Fibroblast of skin of back (primary cell): ENCODE results near the gene TRAK1.

Experiments
- DNase-seq: peaks from one replicate; pipeline ENCODE4 v3.0.0-alpha.2; 2013

TRAK1 gene

DNA sequence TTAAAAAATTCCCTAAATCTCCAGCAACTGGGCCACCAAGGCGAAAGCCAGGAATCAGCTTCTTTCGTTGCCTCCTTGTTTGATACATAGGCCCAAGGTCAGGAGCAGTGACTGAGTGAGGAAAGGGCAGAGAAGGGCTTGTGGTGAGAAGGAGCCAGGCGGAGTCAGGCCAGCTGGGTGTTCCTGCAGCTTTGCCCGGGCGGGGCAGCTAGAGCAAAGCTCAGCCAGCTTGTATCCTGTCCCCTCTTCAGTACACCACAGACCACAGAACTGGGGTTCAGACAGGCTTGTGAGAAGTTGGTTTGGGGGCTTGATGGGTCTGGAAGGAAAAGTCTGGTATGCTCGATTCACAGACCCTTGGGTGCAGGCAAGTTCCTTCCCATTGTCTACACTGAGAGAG lies 122.3 kb downstream of the TRAK1 start:
- DNase-seq = no peak

- no peak for DNase-seq
Observed at GRCh38 chr3:42214064-42214463, 122.9 kb downstream of the TRAK1 start.

- peak; percentile 76 for DNase-seq
Observed at GRCh38 chr3:42214565-42215283, 123.6 kb downstream of the TRAK1 start.

DNA sequence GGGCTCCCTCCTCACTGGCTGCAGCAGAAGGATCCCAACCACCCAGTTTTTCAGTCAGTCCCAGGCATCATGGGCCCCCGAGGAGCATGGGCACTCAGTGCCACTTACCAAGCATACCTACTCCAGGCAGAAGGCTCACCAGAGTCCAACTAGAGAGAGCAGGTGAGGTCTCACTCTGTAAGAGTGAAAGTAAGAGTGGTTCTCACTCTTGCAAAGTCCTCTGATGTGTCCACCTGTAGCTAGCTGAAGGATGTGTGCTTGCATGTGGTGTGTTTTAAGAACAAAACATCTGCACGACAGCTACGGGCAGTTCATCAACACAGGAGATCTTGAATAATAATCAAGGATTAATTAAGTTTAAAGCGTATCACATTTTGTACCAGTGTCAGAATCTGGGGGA lies 125.1 kb downstream of the TRAK1 start:
- no peak for DNase-seq

DNA sequence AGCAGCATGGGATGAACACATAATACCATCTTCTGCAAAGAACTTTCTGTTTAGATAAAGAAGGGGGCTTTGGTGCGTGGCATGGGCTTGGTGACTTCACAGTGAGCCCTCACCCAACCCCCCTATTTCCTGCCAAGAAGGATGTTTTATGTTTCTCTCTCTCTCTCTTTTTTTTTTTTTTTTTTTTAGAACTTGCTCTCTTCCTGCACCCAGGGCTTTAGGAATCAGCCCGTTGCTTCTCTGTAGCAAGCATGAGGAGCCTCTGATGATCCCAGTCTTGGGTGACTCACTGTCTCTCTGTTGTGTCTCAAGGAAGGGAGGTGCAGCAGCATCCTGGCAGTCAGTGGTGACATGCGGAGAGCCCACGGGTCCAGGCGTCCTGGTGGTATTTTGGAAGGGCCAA lies 125.8 kb downstream of the TRAK1 start:
- peak; percentile 86 for DNase-seq

DNA sequence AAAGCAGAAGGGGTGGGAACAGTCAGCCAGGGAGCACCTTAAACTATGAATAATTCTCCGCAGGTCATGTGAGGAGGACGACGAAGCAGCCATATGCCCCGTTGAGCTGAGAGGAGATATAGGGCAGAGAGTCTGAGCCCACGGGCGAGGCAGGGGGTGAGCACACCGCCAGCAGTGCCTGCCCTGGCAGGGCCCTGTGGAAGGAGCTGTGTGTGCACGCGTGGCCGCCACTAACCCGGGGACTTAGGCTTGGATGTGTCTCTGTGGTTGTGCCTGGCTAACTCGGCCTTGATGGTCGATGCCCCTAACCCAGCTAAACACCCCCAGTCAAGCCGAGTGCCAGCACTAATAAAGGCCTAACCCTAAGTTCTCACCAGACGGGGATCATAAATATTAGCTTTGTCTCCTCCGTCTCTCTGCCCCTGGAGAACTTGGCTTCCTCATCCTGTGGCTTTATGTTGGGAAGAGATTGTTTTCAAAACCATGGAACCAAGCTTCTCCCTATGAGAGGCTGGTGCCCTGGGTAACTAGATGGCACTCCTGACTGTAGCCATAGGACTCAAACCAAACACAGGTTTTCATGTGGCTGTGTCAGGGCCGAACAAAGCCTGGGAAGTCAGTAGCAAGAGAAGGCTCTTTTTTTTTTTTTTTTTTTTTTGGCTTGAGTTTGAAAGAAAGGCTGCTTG lies 129.4 kb downstream of the TRAK1 start:
- DNase-seq = no peak

GRCh38 chr3:42222942-42223693 lies 132.0 kb downstream of the TRAK1 start:
- DNase-seq = no peak

GRCh38 chr3:42224178-42224577 lies 133.0 kb downstream of the TRAK1 start:
- DNase-seq = no peak

- DNase-seq = no peak
Observed at GRCh38 chr3:42224658-42225421, 133.7 kb downstream of the TRAK1 start.

DNA sequence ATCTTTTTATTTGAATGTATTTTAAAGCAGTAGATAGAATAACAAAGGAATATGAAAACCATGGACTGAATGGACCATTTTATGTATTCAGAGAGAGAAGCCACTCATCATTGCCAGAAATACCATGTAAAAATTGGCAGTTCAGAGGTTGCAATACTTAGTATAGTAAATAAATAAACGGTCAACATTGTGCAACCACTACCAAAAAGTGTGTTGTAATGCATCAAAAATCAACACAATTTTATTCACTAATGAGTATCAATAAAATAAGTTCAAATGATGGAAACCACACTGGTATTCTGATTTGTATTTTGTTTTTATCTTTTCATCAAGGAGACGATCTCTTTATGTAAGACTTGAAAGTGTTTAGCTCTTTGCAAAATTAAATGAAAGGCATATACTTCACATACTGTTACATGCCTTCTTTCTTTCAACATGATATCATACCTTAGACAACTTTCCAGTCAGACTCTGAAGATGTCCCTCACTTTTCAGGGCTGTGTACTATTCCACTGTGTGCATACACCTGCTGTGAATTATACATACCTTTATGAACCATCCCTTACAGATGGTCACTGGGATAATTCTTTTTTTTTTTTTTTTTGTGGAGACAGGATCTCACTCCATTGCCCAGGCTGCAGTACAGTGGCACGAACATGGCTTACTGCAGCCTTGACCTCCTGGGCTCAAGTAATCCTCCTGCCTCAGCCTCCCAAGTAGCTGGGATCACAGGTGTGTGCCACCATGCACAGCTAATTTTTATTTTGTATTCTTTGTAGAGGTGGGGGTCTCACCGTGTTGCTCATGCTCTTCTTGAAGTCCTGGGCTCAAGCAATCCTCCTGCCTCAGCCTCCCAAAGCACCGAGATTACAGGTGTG lies 134.6 kb downstream of the TRAK1 start:
- no peak for DNase-seq

DNA sequence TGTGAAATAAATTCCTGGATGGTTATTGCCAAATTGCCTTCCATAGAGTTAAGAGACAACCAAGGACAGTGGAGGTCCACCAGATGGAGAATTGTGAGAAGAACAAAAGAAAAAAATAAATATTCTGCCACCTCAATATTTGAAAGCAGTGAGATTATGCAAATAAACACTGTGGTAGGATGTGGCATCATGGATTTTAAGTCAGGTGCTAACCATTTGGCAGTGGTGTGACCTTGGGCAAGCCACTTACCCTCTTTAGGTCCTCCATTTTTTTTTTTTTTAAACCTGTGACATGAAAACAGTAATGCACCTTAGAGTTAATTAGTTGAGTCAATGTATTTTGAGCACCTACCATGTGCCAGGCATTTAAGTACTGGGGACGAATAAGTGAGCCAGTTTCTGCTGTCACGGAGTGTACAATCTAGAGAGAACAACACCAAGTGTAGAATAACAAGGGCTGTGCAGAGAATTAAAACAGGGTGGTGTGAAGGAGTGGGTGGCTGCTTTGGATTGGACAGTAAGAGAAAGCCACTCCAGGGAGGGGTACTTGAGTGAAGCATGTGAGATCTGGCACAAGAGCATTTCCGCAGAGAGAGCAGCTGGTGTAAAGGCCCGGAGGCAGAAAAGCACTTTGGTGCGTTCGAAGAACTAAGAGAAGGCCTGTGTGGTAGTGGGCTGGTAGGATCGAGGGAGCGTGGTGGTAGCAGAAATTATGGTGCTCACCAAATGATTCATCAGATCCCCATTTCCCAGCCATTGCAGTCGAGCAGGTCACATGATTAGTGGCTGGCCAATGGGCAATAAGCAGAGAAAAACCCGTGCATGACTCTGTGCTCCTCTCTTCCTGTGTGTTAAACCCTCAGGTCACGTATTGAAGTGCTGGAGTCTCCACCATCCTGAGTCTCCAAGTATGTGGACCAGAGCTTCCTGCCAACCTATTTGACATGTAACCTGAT lies 135.6 kb downstream of the TRAK1 start:
- DNase-seq = peak; percentile 15

DNA sequence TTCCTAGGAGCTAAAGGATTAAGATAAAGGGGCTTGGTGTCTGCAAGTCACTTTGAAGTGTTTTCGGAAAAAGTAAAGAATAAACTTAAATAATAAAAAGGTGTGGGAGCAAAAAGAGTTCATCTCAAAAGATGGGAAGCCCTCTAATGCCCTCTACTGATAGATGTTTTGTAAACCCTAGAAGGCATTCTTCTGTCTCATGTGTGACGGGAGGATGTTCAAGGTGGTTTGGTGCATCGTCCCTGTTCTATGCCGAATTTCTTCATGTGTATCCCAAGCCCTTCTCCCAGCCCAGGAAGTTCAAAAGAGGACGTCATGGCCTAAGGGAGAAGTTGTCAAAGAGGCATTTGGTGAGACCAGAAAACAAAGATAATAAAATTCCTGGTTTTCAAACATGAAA lies 137.6 kb downstream of the TRAK1 start:
- DNase-seq = peak; percentile 30

DNA sequence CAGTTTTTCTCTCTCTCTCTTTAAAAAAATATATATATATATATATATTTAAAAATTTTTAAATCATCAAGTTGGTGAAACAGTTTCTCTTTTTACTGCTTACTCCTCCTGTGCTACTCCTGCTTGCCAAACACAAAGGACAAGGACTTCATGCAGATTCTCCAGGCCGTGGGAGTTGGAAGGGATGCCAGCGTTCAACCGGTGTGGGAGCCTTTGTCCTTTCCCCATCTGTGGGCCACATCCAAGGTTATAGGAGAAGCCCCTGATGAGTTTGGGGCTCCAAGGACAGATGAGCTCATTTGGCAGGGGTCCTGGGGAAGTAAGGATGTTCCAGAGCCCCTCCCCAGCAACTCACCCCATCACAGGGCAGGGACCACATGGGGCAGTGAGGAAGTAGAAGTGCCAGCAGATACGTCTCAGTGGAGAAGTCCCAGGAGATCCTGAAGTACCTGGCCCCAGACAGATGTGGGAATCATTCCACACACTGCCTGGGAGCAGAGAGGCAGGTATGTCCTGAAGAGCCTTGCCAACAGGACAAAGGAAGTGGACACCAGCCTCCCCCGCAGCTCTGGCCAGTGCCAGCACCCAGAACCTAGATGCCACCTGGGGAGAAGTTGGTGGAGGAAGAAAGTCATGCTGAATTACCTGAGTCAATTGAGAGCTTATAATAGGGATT lies 138.2 kb downstream of the TRAK1 start:
- DNase-seq = no peak

GRCh38 chr3:42229942-42230688 lies 139.0 kb downstream of the TRAK1 start:
- DNase-seq = peak; percentile 64

GRCh38 chr3:42230860-42231259 lies 139.7 kb downstream of the TRAK1 start:
- DNase-seq = no peak

GRCh38 chr3:42235532-42235931 lies 144.4 kb downstream of the TRAK1 start:
- no peak for DNase-seq

DNA sequence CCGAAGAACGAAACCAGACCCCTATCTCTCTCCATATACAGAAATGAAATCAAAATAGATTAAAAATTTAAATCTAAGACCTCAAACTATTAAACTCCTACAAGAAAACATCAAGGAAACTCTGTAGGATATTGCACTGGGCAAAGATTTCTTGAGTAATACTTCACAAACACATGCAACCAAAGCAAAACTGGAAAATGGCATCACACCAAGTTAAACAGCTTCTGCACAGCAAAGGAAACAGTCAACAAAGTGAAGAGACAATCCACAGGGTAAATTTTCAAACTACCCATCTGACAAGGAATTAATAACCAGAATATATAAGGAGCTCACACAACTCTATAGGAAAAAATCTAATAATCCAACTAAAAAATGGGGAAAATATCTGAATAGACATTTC lies 145.5 kb downstream of the TRAK1 start:
- no peak for DNase-seq

GRCh38 chr3:42246091-42246490 lies 154.9 kb downstream of the TRAK1 start:
- DNase-seq = no peak

- DNase-seq = peak; percentile 52
Observed at GRCh38 chr3:42247576-42248027, 156.4 kb downstream of the TRAK1 start.
